NB4 (cell line): ENCODE data around the gene EDEM3.
"Not testable (repeated sequence)": the region's sequence is repeated elsewhere in the genome, so short reads cannot be mapped to it uniquely, and the experiment has no call there.

Source experiments
- DNase-seq: peaks from one replicate; pipeline ENCODE4 v3.0.0; 2010; ENCODE audit warnings: low read depth
- H3K4me3 ChIP-seq: one replicate; pipeline ENCODE4 v1.5.1; 2011; ENCODE audit warnings: mild to moderate bottlenecking, low read depth, low read length, moderate library complexity
- CTCF ChIP-seq: IDR thresholded peaks from one replicate; pipeline ENCODE4 v1.5.1; 2012; ENCODE audit warnings: low read depth, low read length
- MAX ChIP-seq: IDR thresholded peaks from 2 replicates; pipeline ENCODE4 v1.6.1; 2011; ENCODE audit warnings: low read depth, low read length
- MYC ChIP-seq: IDR thresholded peaks from 2 replicates; pipeline ENCODE4 v1.6.1; 2011; ENCODE audit warnings: low read depth, low read length
- POLR2A ChIP-seq: IDR thresholded peaks from 2 replicates; pipeline ENCODE4 v1.6.1; 2011; ENCODE audit warnings: mild to moderate bottlenecking; ENCODE audit not compliant: insufficient read length; ENCODE audit errors: extremely low read depth

Gene EDEM3

GRCh38 chr1:184682956-184683355 is 71.7 kb downstream of the EDEM3 start:
- H3K4me3 ChIP-seq = no peak overlapping the region
- DNase-seq = no peak
- TF ChIP-seq MYC (no peak), POLR2A (no peak), CTCF (no peak), MAX (no peak)

- H3K4me3 ChIP-seq = not testable (repeated sequence)
- peak; percentile 48 for DNase-seq
These were observed 73.9 kb downstream of the EDEM3 start for GRCh38 chr1:184680611-184681225.

- not testable (repeated sequence) for H3K4me3 ChIP-seq, DNase-seq
These were observed 75.2 kb downstream of the EDEM3 start for GRCh38 chr1:184679472-184679871.

- DNase-seq = no peak
- H3K4me3 ChIP-seq = no peak overlapping the region
- no peak for TF ChIP-seq MYC
- TF ChIP-seq POLR2A = no peak
- no peak for TF ChIP-seq CTCF
- no peak for TF ChIP-seq MAX
These were observed 77.3 kb downstream of the EDEM3 start for GRCh38 chr1:184677344-184677743.

- H3K4me3 ChIP-seq = no peak overlapping the region
- no peak for DNase-seq
- TF ChIP-seq MYC = no peak
- no peak for TF ChIP-seq CTCF
- no peak for TF ChIP-seq POLR2A
- no peak for TF ChIP-seq MAX
These were observed 81.4 kb downstream of the EDEM3 start for GRCh38 chr1:184673305-184673704.

- DNase-seq = no peak
- TF ChIP-seq CTCF = no peak
- TF ChIP-seq POLR2A = no peak
- no peak for TF ChIP-seq MAX
- no peak for TF ChIP-seq MYC
- no peak overlapping the region for H3K4me3 ChIP-seq
These were observed 82.5 kb downstream of the EDEM3 start for GRCh38 chr1:184672013-184672726.

- no peak for TF ChIP-seq MYC
- H3K4me3 ChIP-seq = no peak overlapping the region
- no peak for DNase-seq
These were observed 85.3 kb downstream of the EDEM3 start for GRCh38 chr1:184669391-184669790.
